GM21825 (cell line): ENCODE results near the gene GRAMD1A.

ENCODE experiments used
- ATAC-seq: cut with Tn5 transposase; IDR thresholded peaks from one replicate; pipeline ENCODE4 v1.9.1; 2021; ENCODE audit warnings: mild to moderate bottlenecking, moderate library complexity; ENCODE audit not compliant: unreplicated experiment

The GRAMD1A gene

DNA sequence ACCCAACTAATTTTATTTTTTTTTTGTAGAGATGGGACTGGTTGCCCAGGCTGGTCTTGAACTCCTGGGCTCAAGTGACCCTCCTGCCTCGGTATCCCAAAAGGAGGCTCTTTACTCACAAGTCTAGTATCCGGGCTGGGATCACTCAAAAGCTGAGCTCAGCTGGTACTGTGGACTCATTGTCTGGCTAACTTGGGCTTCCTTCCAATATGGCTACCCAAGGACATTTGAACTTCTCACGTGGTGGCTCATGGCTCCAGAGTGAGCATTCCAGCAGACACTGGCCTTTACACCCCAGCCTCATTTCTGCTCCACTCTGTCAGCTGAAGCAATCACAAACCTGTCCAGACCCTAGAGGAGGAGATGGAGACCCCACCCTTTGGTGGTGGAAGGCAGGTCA is 70.3 kb downstream of the GRAMD1A start:
- no peak for ATAC-seq

- ATAC-seq, result no peak
These were observed 73.4 kb downstream of the GRAMD1A start for GRCh38 chr19:35073516-35073915.

- no peak for ATAC-seq
These were observed 73.8 kb downstream of the GRAMD1A start for GRCh38 chr19:35073941-35074340.

- no peak for ATAC-seq
These were observed 74.5 kb downstream of the GRAMD1A start for GRCh38 chr19:35074426-35075201.

DNA sequence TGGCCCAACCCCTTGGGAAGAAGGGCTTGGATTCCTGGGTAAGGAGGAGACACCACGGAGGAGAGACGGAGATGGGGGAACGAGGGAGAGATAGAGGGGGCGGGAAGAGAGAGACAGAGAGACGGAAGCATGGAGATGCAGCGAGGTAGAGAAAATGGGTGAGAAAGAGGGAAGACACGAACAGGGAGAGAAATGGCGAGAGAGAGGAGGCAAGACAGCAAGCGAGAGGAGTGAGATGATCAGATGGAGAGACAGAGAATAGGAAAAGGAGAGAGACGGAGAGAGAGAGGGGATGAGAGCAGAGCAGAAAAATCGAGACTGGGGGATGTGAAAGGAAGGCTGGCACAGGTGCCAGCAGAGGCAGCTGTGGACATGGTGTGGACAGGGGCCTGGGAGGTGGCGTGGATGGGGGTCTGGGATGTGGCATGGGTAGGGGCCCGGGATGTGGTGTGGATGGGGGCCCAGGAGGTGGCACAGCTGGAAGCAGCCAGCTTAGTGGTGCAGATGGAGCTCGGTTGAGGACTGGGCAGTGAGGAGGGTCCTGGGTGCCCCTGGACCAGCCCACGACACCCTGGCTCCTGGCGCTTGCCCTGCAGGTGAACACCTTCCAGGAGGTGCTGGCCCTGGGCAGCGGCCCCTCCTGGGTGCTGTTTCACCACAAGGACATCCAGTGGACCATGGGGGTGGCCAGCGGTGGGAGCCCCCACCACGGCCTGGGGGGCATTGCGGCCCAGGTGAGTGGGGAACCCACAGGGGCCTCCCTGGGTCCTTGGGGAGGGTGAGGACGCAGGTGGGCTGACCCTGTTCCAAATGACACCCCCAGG is 75.3 kb downstream of the GRAMD1A start:
- no peak for ATAC-seq

DNA sequence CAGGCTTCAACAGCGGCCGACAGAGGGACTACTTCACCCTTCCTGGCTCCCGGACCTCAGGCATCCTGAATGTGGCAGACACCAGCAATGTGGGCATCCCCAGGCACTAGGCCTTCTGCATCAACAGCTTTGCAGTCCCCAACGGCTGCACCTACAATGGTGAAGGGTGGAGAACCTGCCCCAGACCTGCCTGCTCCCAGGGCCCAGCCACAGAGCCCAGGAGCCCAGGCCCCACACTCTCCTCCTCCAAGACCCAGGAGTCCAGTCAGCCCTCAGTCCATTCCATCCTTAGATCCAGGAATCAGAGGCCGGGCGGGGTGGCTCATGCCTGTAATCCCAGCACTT is 75.9 kb downstream of the GRAMD1A start:
- no peak for ATAC-seq
